Measurements from ENCODE around the gene LSAMP.

Gene LSAMP

DNA sequence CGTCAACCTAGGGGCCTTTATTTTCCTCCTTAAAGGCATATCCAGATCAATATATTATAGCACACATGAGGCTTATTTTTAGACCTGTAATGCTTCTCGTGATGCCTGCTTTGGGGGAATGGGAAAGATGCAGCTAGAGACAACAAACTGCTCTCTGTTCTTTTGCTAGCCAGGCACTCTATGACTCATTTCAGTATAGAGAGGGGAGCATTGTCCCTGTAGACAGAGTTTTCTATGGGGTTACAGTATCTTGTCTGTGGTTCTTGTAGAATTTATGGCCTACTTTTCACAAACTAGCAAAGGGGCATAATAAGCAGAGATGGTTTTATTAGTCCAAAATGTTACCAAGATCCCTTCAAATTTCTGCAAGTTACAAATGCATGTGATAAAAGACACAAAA is 305.6 kb downstream of the LSAMP start:
- H3K36me3 ChIP-seq: no peaks in the 10 kb centered on the region
- no peaks in the 10 kb centered on the region for H3K4me1 ChIP-seq (ENCODE audit: control insufficient read depth in 1 of 2, insufficient read depth in 1 of 2, low read depth in 1 of 2, low read length in 1 of 2)
- H3K27me3 ChIP-seq: no peaks in the 10 kb centered on the region
- H3K27ac ChIP-seq: no peak overlapping the region
- no peak overlapping the region for H3K4me3 ChIP-seq (ENCODE audit: low read depth in 1 of 2, low read length in 1 of 2)
- TF ChIP-seq, protein P1, sequence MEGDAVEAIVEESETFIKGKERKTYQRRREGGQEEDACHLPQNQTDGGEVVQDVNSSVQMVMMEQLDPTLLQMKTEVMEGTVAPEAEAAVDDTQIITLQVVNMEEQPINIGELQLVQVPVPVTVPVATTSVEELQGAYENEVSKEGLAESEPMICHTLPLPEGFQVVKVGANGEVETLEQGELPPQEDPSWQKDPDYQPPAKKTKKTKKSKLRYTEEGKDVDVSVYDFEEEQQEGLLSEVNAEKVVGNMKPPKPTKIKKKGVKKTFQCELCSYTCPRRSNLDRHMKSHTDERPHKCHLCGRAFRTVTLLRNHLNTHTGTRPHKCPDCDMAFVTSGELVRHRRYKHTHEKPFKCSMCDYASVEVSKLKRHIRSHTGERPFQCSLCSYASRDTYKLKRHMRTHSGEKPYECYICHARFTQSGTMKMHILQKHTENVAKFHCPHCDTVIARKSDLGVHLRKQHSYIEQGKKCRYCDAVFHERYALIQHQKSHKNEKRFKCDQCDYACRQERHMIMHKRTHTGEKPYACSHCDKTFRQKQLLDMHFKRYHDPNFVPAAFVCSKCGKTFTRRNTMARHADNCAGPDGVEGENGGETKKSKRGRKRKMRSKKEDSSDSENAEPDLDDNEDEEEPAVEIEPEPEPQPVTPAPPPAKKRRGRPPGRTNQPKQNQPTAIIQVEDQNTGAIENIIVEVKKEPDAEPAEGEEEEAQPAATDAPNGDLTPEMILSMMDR (IDR thresholded peaks at IDR 0.05): no peak
- no peaks in the 10 kb centered on the region for H3K9me3 ChIP-seq

DNA sequence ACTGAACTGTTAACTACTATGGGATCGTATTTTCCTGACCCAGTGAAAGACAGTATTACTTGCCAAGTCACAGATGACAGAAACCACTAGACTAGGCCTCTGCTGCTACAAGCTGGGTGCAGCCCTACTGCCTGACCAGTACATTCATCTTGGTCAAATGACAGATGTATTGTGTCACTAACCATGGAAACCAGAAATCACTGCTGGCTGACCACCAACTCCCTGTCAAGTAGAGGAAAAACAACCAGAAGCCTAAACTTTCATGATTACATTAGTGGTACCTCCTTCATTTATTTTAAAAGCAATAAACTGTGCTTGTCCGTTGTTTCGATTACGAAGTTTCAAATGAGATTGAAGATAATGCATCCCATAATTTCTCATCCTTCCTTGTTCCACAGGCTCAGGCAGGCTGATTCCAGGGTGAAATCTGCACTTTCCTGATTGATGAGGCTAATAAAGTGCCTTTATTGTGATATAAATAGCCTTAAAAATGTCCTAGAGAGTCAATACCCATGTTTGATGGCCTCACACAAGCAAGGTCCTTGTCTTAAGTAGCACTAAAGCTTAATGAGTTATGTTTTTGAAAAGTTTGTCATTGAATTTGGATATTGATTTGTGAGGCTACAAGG is 309.7 kb downstream of the LSAMP start:
- no peaks in the 10 kb centered on the region for H3K27me3 ChIP-seq
- H3K9me3 ChIP-seq: no peaks in the 10 kb centered on the region
- H3K4me3 ChIP-seq (ENCODE audit: low read depth in 1 of 2, low read length in 1 of 2): no peak overlapping the region
- H3K27ac ChIP-seq: no peak overlapping the region
- TF ChIP-seq, protein P1 (IDR thresholded peaks at IDR 0.05): no peak
- H3K4me1 ChIP-seq (ENCODE audit: control insufficient read depth in 1 of 2, insufficient read depth in 1 of 2, low read depth in 1 of 2, low read length in 1 of 2): no peaks in the 10 kb centered on the region
- no peaks in the 10 kb centered on the region for H3K36me3 ChIP-seq

DNA sequence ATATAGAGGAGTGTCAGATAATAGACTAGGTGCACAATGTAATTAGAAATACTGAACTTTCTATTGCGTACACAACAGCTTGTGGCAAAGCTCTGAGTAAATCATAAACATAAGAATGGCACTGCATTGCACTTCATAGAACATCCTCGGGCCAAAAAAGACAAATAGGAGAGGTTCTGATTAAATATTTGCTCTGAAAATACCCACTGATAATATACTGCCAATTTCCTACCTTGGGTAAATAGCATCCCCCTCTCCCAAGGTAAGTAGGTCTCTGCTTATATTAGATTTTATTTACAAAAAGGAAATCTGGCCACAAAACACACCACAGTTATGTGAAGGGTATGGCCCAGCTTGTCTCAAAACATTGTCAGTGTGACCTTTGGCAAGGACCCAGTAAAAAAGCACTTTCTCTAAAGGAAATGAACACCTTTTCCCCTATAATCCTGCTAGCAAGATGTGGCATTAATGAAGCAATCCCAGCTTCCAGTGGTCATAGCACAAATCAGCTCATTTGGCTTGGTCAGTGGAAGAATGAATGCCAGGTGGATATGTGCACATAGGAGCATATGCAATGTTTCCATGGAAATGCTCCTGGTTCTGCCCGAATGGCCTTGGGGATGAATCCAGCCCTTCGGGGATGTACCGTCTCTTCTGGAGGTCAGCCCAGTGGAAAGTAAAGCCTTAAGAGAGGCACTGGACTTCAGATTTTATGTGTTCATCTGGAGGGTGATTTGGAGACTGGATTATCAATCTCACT is 315.9 kb downstream of the LSAMP start:
- Histone ChIP-seq H3K9me3 (no peaks in the 10 kb centered on the region), H3K4me1 (ENCODE audit: control insufficient read depth in 1 of 2, insufficient read depth in 1 of 2, low read depth in 1 of 2, low read length in 1 of 2) (no peaks in the 10 kb centered on the region), H3K27ac (no peak overlapping the region), H3K4me3 (ENCODE audit: low read depth in 1 of 2, low read length in 1 of 2) (no peak overlapping the region), H3K36me3 (no peaks in the 10 kb centered on the region), H3K27me3 (no peaks in the 10 kb centered on the region)
- TF ChIP-seq, protein P1 (IDR thresholded peaks at IDR 0.05): no peak

DNA sequence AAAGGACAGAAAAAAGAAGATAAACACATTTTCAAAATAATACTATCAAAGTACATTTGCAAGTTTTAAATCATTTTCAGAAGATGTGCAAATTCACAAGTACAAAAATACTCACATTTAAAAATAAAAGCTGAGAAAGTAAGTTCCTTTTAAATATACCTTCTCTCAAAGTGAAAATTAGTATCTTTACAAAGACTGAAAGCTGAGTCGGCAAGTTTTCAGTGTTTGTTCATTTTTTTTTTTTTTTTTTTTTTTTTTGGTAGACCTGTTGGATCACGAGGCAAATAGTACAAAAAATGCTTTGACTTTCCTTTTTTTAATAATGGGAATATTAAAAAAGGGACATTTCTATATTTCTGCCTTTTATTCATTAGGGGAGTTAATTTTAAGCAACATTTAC is 317.8 kb downstream of the LSAMP start:
- TF ChIP-seq, protein P1 (IDR thresholded peaks at IDR 0.05): no peak
- H3K27ac ChIP-seq: no peak overlapping the region
- H3K4me1 ChIP-seq (ENCODE audit: control insufficient read depth in 1 of 2, insufficient read depth in 1 of 2, low read depth in 1 of 2, low read length in 1 of 2): no peaks in the 10 kb centered on the region
- no peaks in the 10 kb centered on the region for H3K9me3 ChIP-seq
- H3K4me3 ChIP-seq (ENCODE audit: low read depth in 1 of 2, low read length in 1 of 2): no peak overlapping the region
- H3K27me3 ChIP-seq: no peaks in the 10 kb centered on the region
- H3K36me3 ChIP-seq: no peaks in the 10 kb centered on the region

DNA sequence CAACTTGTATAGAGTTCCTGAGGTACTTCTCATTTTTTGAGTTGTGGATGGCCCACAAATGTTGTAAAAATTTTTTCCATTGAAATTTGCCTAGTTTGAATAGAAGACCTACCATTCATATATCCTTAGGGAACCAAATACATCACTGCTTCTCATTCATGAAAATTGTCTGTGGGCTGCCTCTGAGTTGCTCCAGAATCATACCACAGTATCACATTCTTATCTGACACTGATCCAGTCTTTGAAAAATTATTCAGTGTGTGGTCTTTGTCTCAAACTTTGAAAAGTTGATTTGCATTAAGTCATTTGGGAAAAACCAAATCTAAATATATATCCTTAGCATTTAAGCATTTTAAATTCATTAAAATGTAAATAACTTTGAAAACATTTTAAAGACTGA is 321.1 kb downstream of the LSAMP start:
- TF ChIP-seq, protein P1 (IDR thresholded peaks at IDR 0.05): no peak
- H3K27ac ChIP-seq: no peak overlapping the region

More for the DNA sequence above, 321.1 kb downstream of the LSAMP start:
- Histone ChIP-seq H3K4me1 (ENCODE audit: control insufficient read depth in 1 of 2, insufficient read depth in 1 of 2, low read depth in 1 of 2, low read length in 1 of 2) (no peaks in the 10 kb centered on the region), H3K9me3 (no peaks in the 10 kb centered on the region), H3K27me3 (no peaks in the 10 kb centered on the region), H3K4me3 (ENCODE audit: low read depth in 1 of 2, low read length in 1 of 2) (no peak overlapping the region), H3K36me3 (no peaks in the 10 kb centered on the region)
